Gastroesophageal sphincter (tissue), 4 donors: ENCODE measurements around the gene UPK3BL1. TPM values are rescaled to one million over a fixed set of nuclear protein-coding genes. Genes with fewer than 3 reads are reported as not detected.
"Not testable (repeated sequence)": the region's sequence is repeated elsewhere in the genome, so short reads cannot be mapped to it uniquely, and the experiment has no call there.

Source experiments
- ATAC-seq: fragments of 150-250 bp; one replicate; pipeline ENCODE4 v1.9.1; 2016; ENCODE audit warnings: mild to moderate bottlenecking, moderate library complexity
- H3K27ac ChIP-seq, 4 donors: fragments of 200-600 bp; sonication (generic) in 3 of 4; 1 replicate in 3 of 4; 2 replicates in 1 of 4; pipeline ENCODE4 v1.5.1; 2016 to 2019
- H3K27me3 ChIP-seq: fragments of 200-600 bp; sonication (generic); one replicate; pipeline ENCODE4 v1.5.1; 2019
- H3K36me3 ChIP-seq, 2 donors: fragments of 200-600 bp; sonication (generic); one replicate each; pipeline ENCODE4 v1.5.1; 2019; ENCODE audit warnings: control low read depth in 1 of 2
- H3K4me1 ChIP-seq, 3 donors: fragments of 200-600 bp; sonication (generic); 1 replicate in 2 of 3; 2 replicates in 1 of 3; pipeline ENCODE4 v1.5.1; 2016 to 2019; ENCODE audit warnings: control low read depth in 2 of 3
- H3K4me3 ChIP-seq, 2 donors: fragments of 200-600 bp; sonication (generic); one replicate each; pipeline ENCODE4 v1.5.1; 2019; ENCODE audit warnings: mild to moderate bottlenecking in 1 of 2, moderate library complexity in 1 of 2
- H3K9me3 ChIP-seq, 3 donors: fragments of 200-600 bp; sonication (generic); one replicate each; pipeline ENCODE4 v1.5.1; 2017 to 2019; ENCODE audit warnings: control low read depth in 2 of 3
- WGBS, 2 donors: methylation state at CpG; one replicate each; pipeline ENCODE4 v1.1.5; 2018; ENCODE audit warnings: low coverage in 1 of 2; 5-methylcytosine and 5-hydroxymethylcytosine counted together
- total RNA-seq, 4 donors: library from RNA; depleted of rRNA; stranded (reverse); fragments of >200 nt; gene quantifications; one replicate each; pipeline ENCODE4 v1.1.0, GENCODE V29; 2016

UPK3BL1 gene
- total RNA-seq, 4 donors from 2014 or later = 18.9 to 26.0 (median 23.6) TPM

GRCh38 chr7:102618122-102618521 is 24.5 kb downstream of the UPK3BL1 start:
- not testable (repeated sequence) for H3K27ac ChIP-seq, H3K4me1 ChIP-seq, H3K27me3 ChIP-seq, H3K9me3 ChIP-seq, H3K4me3 ChIP-seq, H3K36me3 ChIP-seq, ATAC-seq
- no CpG with 5 or more reads among the region's 8 CpGs for WGBS, 2 donors

- WGBS, 2 donors = no CpG with 5 or more reads among the region's 62 CpGs
- H3K4me1 ChIP-seq, H3K9me3 ChIP-seq, H3K27me3 ChIP-seq, H3K36me3 ChIP-seq: not testable (repeated sequence)
- peak within 1 kb of the TSS in 2 of 4 donors; percentile 58 to 69 for H3K27ac ChIP-seq
- ATAC-seq = peak; percentile 96
- peak within 1 kb of the TSS; percentile 32 to 53 for H3K4me3 ChIP-seq
These were observed 26.0 kb downstream of the UPK3BL1 start, which contains the start of gene RASA4 for GRCh38 chr7:102616507-102617125. RASA4 (minus strand) TSS chr7:102616756; CDS start chr7:102616689, 67 bp downstream.

GRCh38 chr7:102615930-102616329 is 26.7 kb downstream of the UPK3BL1 start:
- not testable (repeated sequence) for H3K27ac ChIP-seq, H3K4me1 ChIP-seq, H3K9me3 ChIP-seq, H3K4me3 ChIP-seq, ATAC-seq, H3K36me3 ChIP-seq, H3K27me3 ChIP-seq
- WGBS, 2 donors = no CpG with 5 or more reads among the region's 10 CpGs

DNA sequence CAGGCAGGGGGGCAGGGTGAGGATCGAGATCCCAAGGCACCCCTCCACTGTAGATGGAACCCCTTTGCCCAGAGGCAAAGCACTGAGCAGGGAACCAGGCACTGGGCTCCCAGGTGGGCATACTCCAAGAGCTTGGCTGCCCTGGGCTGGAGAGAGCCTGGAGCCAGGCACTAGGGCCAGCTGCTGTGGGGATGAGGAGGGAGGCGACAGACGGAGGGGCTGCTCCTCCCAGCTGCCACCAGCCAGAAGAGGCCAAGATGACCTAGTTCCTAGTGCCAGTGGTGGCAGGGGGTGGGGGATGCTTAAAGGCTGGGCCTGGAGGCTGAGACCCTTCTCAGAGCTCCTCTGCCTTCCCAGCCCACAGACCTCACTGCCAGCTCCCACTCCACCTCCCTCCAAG is 27.7 kb downstream of the UPK3BL1 start:
- WGBS, 2 donors = no CpG with 5 or more reads among the region's 3 CpGs
- not testable (repeated sequence) for ATAC-seq, H3K4me3 ChIP-seq, H3K27me3 ChIP-seq, H3K9me3 ChIP-seq, H3K36me3 ChIP-seq, H3K27ac ChIP-seq, H3K4me1 ChIP-seq

DNA sequence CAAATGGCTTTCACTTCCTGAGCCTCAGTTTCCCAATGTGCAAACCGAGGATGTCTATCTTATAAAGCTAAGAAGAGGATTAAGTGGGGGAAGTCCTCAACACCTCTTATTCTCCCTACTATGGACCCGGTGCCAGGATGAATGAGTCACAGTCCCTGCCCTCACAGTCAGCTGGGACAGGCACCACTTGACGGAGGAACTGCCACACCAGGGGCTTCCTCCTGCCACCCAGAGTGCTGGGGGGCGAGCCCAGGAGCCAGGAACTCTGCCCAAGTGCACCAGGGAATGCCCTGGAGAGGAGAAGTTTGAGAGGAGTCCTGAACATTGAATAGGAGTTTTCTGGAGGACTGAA is 28.3 kb downstream of the UPK3BL1 start:
- no CpG with 5 or more reads among the region's 4 CpGs for WGBS, 2 donors
- H3K36me3 ChIP-seq, H3K27me3 ChIP-seq, ATAC-seq, H3K4me1 ChIP-seq, H3K27ac ChIP-seq, H3K9me3 ChIP-seq, H3K4me3 ChIP-seq: not testable (repeated sequence)

GRCh38 chr7:102613575-102614345 is 28.8 kb downstream of the UPK3BL1 start:
- not testable (repeated sequence) for H3K27me3 ChIP-seq, H3K4me1 ChIP-seq, ATAC-seq, H3K4me3 ChIP-seq, H3K9me3 ChIP-seq, H3K36me3 ChIP-seq
- peak overlapping the region in 2 of 4 donors; percentile 60 to 63 for H3K27ac ChIP-seq
- no CpG with 5 or more reads among the region's 15 CpGs for WGBS, 2 donors

GRCh38 chr7:102611675-102612325 is 30.8 kb downstream of the UPK3BL1 start:
- not testable (repeated sequence) for H3K4me1 ChIP-seq, ATAC-seq, H3K36me3 ChIP-seq, H3K9me3 ChIP-seq, H3K27me3 ChIP-seq
- Histone ChIP-seq H3K4me3 (peak overlapping the region in 1 of 2 donors; percentile 31), H3K27ac (peak overlapping the region in 3 of 4 donors; percentile 54 to 76 (median 70))
- 3% methylated on average over 5 of the region's 10 CpGs; no CpG with 5 or more reads in 1 of the 2 donors for WGBS, 2 donors

GRCh38 chr7:102611013-102611674 is 31.4 kb downstream of the UPK3BL1 start:
- WGBS, 2 donors = no CpG with 5 or more reads among the region's 30 CpGs
- not testable (repeated sequence) for H3K27me3 ChIP-seq, H3K36me3 ChIP-seq, H3K4me3 ChIP-seq, H3K27ac ChIP-seq, H3K4me1 ChIP-seq, H3K9me3 ChIP-seq
- peak; percentile 80 for ATAC-seq

- not testable (repeated sequence) for H3K4me1 ChIP-seq, H3K27me3 ChIP-seq, H3K4me3 ChIP-seq, ATAC-seq, H3K36me3 ChIP-seq, H3K9me3 ChIP-seq
- peak overlapping the region in 1 of 4 donors; percentile 61 for H3K27ac ChIP-seq
- no CpG with 5 or more reads among the region's 7 CpGs for WGBS, 2 donors
These were observed 32.1 kb downstream of the UPK3BL1 start for GRCh38 chr7:102610441-102610840.

GRCh38 chr7:102609734-102610133 is 32.9 kb downstream of the UPK3BL1 start:
- not testable (repeated sequence) for H3K4me3 ChIP-seq, H3K9me3 ChIP-seq, ATAC-seq, H3K27ac ChIP-seq, H3K27me3 ChIP-seq, H3K36me3 ChIP-seq, H3K4me1 ChIP-seq
- no CpG with 5 or more reads among the region's 10 CpGs for WGBS, 2 donors

- not testable (repeated sequence) for H3K36me3 ChIP-seq, H3K27me3 ChIP-seq, H3K4me3 ChIP-seq, H3K9me3 ChIP-seq, H3K27ac ChIP-seq, H3K4me1 ChIP-seq, ATAC-seq
- no CpG with 5 or more reads among the region's 5 CpGs for WGBS, 2 donors
These were observed 35.7 kb downstream of the UPK3BL1 start for GRCh38 chr7:102606848-102607247.

- peak; percentile 22 for ATAC-seq
These were observed 38.0 kb downstream of the UPK3BL1 start for GRCh38 chr7:102604431-102605145.

DNA sequence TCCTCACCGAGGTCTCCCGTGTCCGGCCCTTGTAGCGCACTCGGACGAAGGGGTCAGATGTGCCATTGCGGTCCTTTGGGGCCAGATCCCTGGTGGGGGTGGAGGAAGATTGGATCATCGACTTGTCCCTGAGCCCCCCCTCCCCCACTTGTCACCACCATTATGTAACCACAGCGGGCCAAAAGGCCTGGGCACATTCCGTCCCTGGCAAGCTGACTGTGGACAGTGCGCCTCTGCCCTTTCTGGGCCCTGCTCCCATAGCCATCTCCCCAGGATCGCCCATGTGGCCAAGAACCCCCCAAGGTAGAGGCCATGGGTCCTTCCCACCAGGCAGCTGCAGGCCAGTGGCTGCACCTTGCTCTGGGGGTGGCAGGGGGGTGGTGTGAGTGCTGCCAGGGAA is 40.3 kb downstream of the UPK3BL1 start:
- H3K4me1 ChIP-seq, H3K9me3 ChIP-seq, H3K36me3 ChIP-seq, H3K4me3 ChIP-seq, H3K27me3 ChIP-seq, H3K27ac ChIP-seq: not testable (repeated sequence)
- WGBS, 2 donors = no CpG with 5 or more reads among the region's 12 CpGs
- peak; percentile 18 for ATAC-seq

More at GRCh38 chr7:102604431-102605145, 38.0 kb downstream of the UPK3BL1 start:
- H3K4me1 ChIP-seq, H3K27me3 ChIP-seq, H3K27ac ChIP-seq, H3K4me3 ChIP-seq, H3K9me3 ChIP-seq, H3K36me3 ChIP-seq: not testable (repeated sequence)
- WGBS, 2 donors = no CpG with 5 or more reads among the region's 19 CpGs
